CD4-positive, alpha-beta memory T cell (primary cell): Measurements from ENCODE around the gene TRPM5. TPM values are rescaled to one million over a fixed set of nuclear protein-coding genes. Genes with fewer than 3 reads are reported as not detected.

Experiments used
- CTCF ChIA-PET: fragments of 350-600 bp; sonication (Branson Sonifier 250); formaldehyde crosslinking; loops from one replicate; lab custom pipeline; 2021; ENCODE audit warnings: inconsistent platforms; ENCODE audit not compliant: partially characterized antibody; lab: Charles Lee
- POLR2A ChIA-PET: fragments of 350-600 bp; sonication (Branson Sonifier 250); formaldehyde crosslinking; loops from one replicate; lab custom pipeline; 2021; ENCODE audit not compliant: partially characterized antibody; lab: Charles Lee
- DNase-seq, 5 donors: peaks; one replicate each; pipeline versions ENCODE4 v3.0.0 to v3.0.0-alpha.2; 2020 to 2022; ENCODE audit warnings: mixed read lengths in 1 of 5
- H3K27ac ChIP-seq: one replicate; pipeline ENCODE4 v1.7.0; 2013; ENCODE audit warnings: low read depth, low read length
- H3K27me3 ChIP-seq: 2 replicates; pipeline ENCODE4 v1.7.0; 2013; ENCODE audit warnings: mild to moderate bottlenecking, low read length, moderate library complexity; ENCODE audit not compliant: insufficient read depth
- H3K36me3 ChIP-seq: 2 replicates; pipeline ENCODE4 v1.7.0; 2013; ENCODE audit warnings: mild to moderate bottlenecking, low read length, moderate library complexity; ENCODE audit not compliant: insufficient read depth
- H3K4me1 ChIP-seq: 2 replicates; pipeline ENCODE4 v1.7.0; 2013; ENCODE audit warnings: mild to moderate bottlenecking, low read length, moderate library complexity; ENCODE audit not compliant: insufficient read depth
- H3K4me3 ChIP-seq, 2 donors: one replicate each; pipeline ENCODE4 v1.7.0; 2013; ENCODE audit warnings: low read length in 2 of 2, mild to moderate bottlenecking in 1 of 2
- H3K9me3 ChIP-seq, 2 donors: one replicate each; pipeline ENCODE4 v1.7.0; 2013; ENCODE audit warnings: low read length in 2 of 2, control low read depth in 1 of 2; ENCODE audit not compliant: control insufficient read depth in 1 of 2
- H3K27ac Mint-ChIP-seq, 7 donors: one replicate each; pipeline ENCODE4 v1.8.0; 2020 to 2021; ENCODE audit warnings: mixed read lengths in 7 of 7, mild to moderate bottlenecking in 6 of 7, inconsistent platforms in 3 of 7, moderate library complexity in 3 of 7
- H3K27me3 Mint-ChIP-seq, 2 donors: one replicate each; pipeline ENCODE4 v1.8.0; 2020 to 2021; ENCODE audit warnings: mixed read lengths in 2 of 2
- H3K36me3 Mint-ChIP-seq, 2 donors: one replicate each; pipeline ENCODE4 v1.8.0; 2020 to 2021; ENCODE audit warnings: mixed read lengths in 2 of 2, inconsistent platforms in 1 of 2, mild to moderate bottlenecking in 1 of 2
- H3K4me1 Mint-ChIP-seq, 4 donors: one replicate each; pipeline ENCODE4 v1.8.0; 2020 to 2021; ENCODE audit warnings: mixed read lengths in 4 of 4, mild to moderate bottlenecking in 1 of 4
- H3K4me3 Mint-ChIP-seq, 8 donors: one replicate each; pipeline ENCODE4 v1.8.0; 2020 to 2021; ENCODE audit warnings: mixed read lengths in 8 of 8, mild to moderate bottlenecking in 7 of 8, moderate library complexity in 6 of 8, inconsistent platforms in 3 of 8
- H3K9me3 Mint-ChIP-seq, 8 donors: one replicate each; pipeline ENCODE4 v1.8.0; 2020 to 2021; ENCODE audit warnings: mixed read lengths in 8 of 8, mild to moderate bottlenecking in 5 of 8, inconsistent platforms in 3 of 8, moderate library complexity in 1 of 8
- intact Hi-C: fragments of 100-400 bp; cut with micrococcal nuclease; formaldehyde crosslinking; loops from one replicate; pipeline ENCODE4 v1.15.1; 2023
- polyA plus RNA-seq, 2 donors: library from polyadenylated mRNA; unstranded; fragments of 300-500 nt; fragmentation: Illumina TruSeq; gene quantifications; one replicate each; pipeline ENCODE4 v1.2.3, GENCODE V29; 2021
- total RNA-seq, 2 experiments: library from RNA; stranded (reverse); gene quantifications; one replicate each; pipeline ENCODE4 v1.2.3, GENCODE V29; 2021

TRPM5 gene
- total and polyA plus RNA-seq, 4 experiments from 2014 or later: 0.19 to 0.23 TPM; not detected in 2

DNA sequence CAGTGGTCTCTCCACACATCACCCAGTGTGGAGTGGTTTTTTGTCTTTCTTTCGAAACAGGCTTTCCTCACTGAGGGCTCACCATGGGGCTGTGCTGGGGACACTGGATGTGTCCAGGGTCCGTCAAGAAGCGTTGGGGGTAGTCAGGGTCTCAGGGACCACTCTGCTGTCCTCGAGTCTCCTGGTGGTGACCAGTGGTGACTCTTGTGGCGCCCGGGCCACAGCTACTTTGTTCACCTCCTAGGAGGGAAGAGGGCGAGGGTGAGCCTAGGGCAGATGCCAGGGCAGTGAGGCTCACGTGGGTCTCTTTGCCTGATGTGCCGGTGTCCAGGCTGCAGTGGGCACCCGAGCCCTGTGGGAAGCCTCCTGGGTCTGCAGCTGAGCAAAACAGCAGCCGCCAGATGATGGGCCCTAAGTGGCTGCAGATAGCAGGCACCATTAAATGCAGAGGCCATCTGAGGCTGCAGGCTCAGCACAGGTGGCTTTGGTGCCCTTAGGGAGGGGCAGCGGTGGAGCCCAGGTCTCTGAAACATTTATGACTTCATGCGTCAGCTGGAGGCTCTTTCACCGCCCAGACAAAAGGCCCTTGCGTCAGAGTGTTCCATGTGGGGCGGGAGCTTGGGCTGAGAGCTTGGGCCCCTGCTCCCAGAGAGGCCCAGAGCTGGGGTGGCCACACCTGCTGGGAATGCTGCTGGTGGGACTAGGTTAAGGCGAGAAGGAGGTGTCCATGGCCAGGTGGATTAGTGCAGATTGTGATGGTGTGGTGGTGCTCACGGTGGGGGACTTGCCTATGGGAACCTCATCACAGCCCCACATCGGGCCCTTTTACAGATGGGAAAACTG, 30.0 kb upstream of the TRPM5 start:
- Histone ChIP-seq H3K4me3 (no peak overlapping the region), H3K27me3 (no peaks in the 10 kb centered on the region), H3K9me3 (no peaks in the 10 kb centered on the region), H3K36me3 (no peaks in the 10 kb centered on the region), H3K27ac (no peak overlapping the region), H3K4me1 (no peaks in the 10 kb centered on the region)
- DNase-seq: no peak
- ChIA-PET CTCF (interaction anchor here (1.0 to 1.2 kb wide), 2 partner anchors 15 to 58 kb away, joined by 3 to 4 read pairs; no protein-coding TSS in a partner anchor), POLR2A (no interaction called here)
- intact Hi-C loops: no loop called here
- Mint-ChIP-seq H3K9me3 (peaks cover 0 to 16% (median 7%) of the 10 kb centered on the region in 8 donors), H3K36me3 (peaks cover 22 to 24% of the 10 kb centered on the region in 2 donors), H3K4me1 (peaks cover 11 to 18% (median 15%) of the 10 kb centered on the region in 4 donors), H3K27ac (no peak overlapping the region), H3K27me3 (no peaks in the 10 kb centered on the region), H3K4me3 (no peak overlapping the region)

DNA sequence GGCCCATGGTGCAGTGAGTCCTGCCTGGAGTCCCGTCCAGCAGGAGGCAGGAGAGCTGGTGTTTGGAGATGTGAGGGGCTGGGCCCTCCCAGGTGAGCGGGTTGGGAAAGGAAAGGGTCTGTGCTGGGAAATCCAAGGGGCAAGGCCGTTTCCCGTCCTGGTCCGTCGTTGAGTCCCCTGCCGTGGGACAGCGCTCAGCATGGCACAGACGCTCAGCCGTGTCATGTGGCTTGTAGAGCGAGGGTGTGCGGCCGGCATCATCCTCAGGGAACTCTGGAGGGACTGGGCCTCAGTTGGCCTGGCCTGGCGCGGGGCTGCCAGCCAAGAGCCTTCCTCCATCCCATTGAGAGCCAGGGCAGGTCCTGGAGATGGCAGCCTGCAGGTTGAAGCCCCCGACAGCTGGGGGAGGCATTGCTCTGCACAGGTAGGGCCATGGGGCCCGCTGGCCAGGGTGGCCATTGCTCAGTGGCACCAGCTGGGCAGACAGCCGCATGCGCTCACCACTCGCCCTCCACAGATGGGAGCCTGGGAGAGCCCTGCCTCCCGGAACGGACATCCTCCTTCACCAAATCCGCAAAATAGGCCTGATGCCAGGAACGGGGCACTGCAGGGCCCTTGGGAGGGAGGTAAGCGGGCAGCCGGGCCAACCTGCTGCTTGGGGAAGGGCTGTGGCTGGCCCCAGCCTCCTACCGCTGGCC, 29.2 kb upstream of the TRPM5 start:
- Histone ChIP-seq H3K27me3 (no peaks in the 10 kb centered on the region), H3K27ac (no peak overlapping the region), H3K9me3 (no peaks in the 10 kb centered on the region), H3K4me1 (peaks cover 1% of the 10 kb centered on the region), H3K36me3 (no peaks in the 10 kb centered on the region), H3K4me3 (no peak overlapping the region)
- DNase-seq: no peak
- Mint-ChIP-seq H3K4me3 (no peak overlapping the region), H3K9me3 (peaks cover 0 to 9% (median 4%) of the 10 kb centered on the region in 8 donors), H3K36me3 (peaks cover 14 to 16% of the 10 kb centered on the region in 2 donors), H3K27ac (no peak overlapping the region), H3K4me1 (peaks cover 15 to 25% (median 21%) of the 10 kb centered on the region in 4 donors), H3K27me3 (no peaks in the 10 kb centered on the region)
- intact Hi-C loops: no loop called here
- CTCF ChIA-PET: interaction anchor here (1.4 kb wide), 1 partner anchor 58 kb away, joined by 7 read pairs; no protein-coding TSS in a partner anchor
- POLR2A ChIA-PET: no interaction called here

DNA sequence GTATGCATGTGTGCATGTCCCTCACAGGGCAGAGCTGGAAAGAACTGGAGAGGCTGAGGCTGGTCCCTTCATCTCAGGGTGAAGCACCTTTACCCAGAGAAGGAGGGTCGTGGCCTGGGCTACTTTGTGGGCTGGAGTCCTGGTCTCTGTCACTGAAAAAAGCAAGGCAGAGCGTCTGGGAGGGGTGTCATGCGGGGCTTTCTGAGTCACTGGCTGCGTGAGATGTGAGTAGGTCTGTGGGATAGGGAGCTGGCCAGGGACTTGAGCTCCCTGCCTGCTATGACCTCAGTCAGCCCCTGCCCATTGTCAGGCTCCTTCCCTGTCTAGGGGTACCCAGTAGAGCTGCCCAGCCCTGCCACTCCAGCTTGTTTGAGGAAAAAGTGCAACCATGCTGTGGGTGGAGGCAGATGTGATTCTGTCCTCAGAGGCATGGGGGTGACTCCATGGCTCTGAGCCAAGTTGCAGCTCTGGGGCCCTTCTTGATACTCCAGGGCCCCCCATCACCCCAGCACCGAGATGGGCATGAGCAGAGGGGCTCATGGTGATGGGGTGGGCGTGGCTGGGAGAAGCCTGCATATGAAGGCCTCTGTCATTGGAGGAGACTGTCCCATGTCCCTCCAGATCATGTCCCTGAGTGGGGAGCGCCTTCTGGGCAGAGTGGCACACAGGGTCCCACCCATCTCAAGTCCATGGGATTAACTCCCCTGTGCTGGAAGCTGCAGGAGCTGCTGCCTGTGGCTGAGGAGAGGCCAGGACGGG, 28.3 kb upstream of the TRPM5 start:
- Histone ChIP-seq H3K27me3 (no peaks in the 10 kb centered on the region), H3K4me1 (peaks cover 10% of the 10 kb centered on the region), H3K27ac (no peak overlapping the region), H3K36me3 (no peaks in the 10 kb centered on the region), H3K4me3 (no peak overlapping the region), H3K9me3 (no peaks in the 10 kb centered on the region)
- H3K27me3 Mint-ChIP-seq: no peaks in the 10 kb centered on the region
- intact Hi-C loops: no loop called here
- POLR2A ChIA-PET: no interaction called here
- no peak overlapping the region for H3K4me3 Mint-ChIP-seq
- peaks cover 0 to 2% (median 0%) of the 10 kb centered on the region in 8 donors for H3K9me3 Mint-ChIP-seq
- peaks cover 7% of the 10 kb centered on the region in 2 donors for H3K36me3 Mint-ChIP-seq
- DNase-seq: no peak
- peak overlapping the region in 1 of 7 donors; percentile 8 for H3K27ac Mint-ChIP-seq
- peaks cover 17 to 34% (median 25%) of the 10 kb centered on the region in 4 donors for H3K4me1 Mint-ChIP-seq
- CTCF ChIA-PET: interaction anchor here (1.4 kb wide), 1 partner anchor 59 kb away, joined by 7 read pairs; no protein-coding TSS in a partner anchor

DNA sequence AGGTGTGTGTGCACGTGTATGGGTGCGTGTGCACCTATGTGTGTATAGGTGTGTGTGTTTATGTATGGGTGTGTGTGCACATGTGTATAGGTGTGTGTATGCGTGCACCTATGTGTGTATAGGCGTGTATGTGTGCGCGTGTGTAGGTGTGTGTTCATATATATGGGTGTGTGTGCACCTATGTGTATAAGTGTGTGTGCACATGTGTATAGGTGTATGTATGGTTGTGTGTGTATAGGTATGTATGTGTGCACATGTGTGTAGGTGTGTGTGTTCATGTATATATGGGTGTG, 27.4 kb upstream of the TRPM5 start:
- Mint-ChIP-seq H3K27ac (peak overlapping the region in 1 of 7 donors; percentile 68), H3K4me3 (no peak overlapping the region), H3K4me1 (peaks cover 24 to 43% (median 32%) of the 10 kb centered on the region in 4 donors), H3K9me3 (no peaks in the 10 kb centered on the region), H3K36me3 (peaks cover under 1 to 3% of the 10 kb centered on the region in 2 donors), H3K27me3 (no peaks in the 10 kb centered on the region)
- Histone ChIP-seq H3K4me3 (no peak overlapping the region), H3K36me3 (no peaks in the 10 kb centered on the region), H3K27ac (no peak overlapping the region), H3K9me3 (no peaks in the 10 kb centered on the region), H3K27me3 (no peaks in the 10 kb centered on the region), H3K4me1 (peaks cover 19% of the 10 kb centered on the region)
- CTCF ChIA-PET: no interaction called here
- POLR2A ChIA-PET: no interaction called here
- intact Hi-C loops: no loop called here
- no peak for DNase-seq

DNA sequence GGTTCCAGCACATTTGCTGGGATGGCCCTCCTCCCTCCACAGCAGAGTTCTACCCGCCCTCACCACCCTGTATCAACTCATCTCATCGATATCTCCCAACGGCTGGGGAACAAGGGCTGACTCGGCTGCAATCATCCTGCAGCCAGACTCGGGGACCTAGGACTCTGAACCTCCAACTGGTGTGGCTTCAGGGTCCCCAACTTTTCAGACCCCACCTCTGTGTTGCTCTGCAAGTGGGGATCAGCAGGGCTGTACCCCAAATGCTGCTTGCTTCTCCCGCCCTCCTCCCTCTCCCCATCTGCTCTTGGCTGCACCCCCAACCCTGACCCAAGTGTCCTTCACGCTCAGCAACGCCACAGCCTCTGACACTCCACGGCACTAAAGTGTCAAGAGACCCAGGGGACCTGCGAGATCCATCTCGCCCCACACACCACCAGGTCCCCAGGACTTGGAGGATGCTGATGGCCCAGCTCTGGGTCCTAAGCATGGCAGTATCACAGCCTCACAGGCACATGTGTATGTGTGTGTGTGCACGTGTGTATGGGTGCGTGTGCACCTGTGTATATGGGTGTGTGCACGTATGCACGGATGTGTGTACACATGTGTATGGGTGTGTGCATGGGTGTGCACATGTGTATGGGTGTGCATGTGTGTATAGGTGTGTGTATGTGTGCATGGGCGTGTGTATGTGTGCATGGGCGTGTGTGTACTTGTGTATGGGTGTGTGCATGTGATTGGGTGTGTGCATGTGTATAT, 26.9 kb upstream of the TRPM5 start:
- H3K27ac ChIP-seq: no peak overlapping the region
- no peaks in the 10 kb centered on the region for H3K27me3 ChIP-seq
- Mint-ChIP-seq H3K27me3 (no peaks in the 10 kb centered on the region), H3K36me3 (peaks cover 0 to 3% of the 10 kb centered on the region in 2 donors), H3K4me1 (peaks cover 27 to 48% (median 37%) of the 10 kb centered on the region in 4 donors), H3K27ac (peak overlapping the region in 1 of 7 donors; percentile 68), H3K9me3 (no peaks in the 10 kb centered on the region), H3K4me3 (no peak overlapping the region)
- H3K4me3 ChIP-seq: no peak overlapping the region
- CTCF ChIA-PET: no interaction called here
- intact Hi-C loops: no loop called here
- peaks cover 24% of the 10 kb centered on the region for H3K4me1 ChIP-seq
- POLR2A ChIA-PET: no interaction called here
- H3K36me3 ChIP-seq: no peaks in the 10 kb centered on the region
- no peak for DNase-seq
- H3K9me3 ChIP-seq: no peaks in the 10 kb centered on the region

DNA sequence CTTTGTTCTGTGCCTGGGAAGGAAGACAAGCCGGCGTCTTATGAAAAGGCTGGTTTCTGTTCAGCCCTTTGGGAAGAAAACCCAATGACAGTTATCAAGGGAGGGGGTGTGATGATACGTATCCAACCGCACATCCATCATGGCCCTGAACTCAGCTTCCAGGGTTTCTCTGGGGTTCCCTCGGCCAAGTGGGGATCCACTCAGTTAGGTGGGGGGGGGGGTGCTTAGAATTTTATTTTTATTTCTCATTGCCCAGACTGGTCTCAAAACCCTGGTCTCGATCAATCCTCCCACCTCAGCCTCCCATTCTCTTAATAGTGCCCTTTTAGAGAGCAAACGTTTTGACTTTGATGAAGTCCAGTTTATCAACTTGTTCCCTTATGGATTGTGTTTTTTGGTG, 26.2 kb upstream of the TRPM5 start:
- Mint-ChIP-seq H3K27me3 (no peaks in the 10 kb centered on the region), H3K4me1 (peaks cover 27 to 56% (median 41%) of the 10 kb centered on the region in 4 donors), H3K27ac (no peak overlapping the region), H3K4me3 (no peak overlapping the region), H3K9me3 (no peaks in the 10 kb centered on the region), H3K36me3 (peaks cover 0 to 1% of the 10 kb centered on the region in 2 donors)
- ChIA-PET POLR2A (no interaction called here), CTCF (no interaction called here)
- Histone ChIP-seq H3K4me1 (peaks cover 31% of the 10 kb centered on the region), H3K9me3 (no peaks in the 10 kb centered on the region), H3K4me3 (no peak overlapping the region), H3K27ac (no peak overlapping the region), H3K27me3 (no peaks in the 10 kb centered on the region), H3K36me3 (no peaks in the 10 kb centered on the region)
- DNase-seq: no peak
- intact Hi-C loops: no loop called here
